Stimulated activated CD8-positive, alpha-beta memory T cell treated with anti-CD3 and anti-CD28 coated beads, Interleukin-15, amount 100 ng/mL, for 48 hours (primary cell): Measurements from ENCODE around the gene CGB7.
"Not testable (repeated sequence)": the region's sequence is repeated elsewhere in the genome, so short reads cannot be mapped to it uniquely, and the experiment has no call there.

Experiments
- DNase-seq, 2 donors: peaks; one replicate each; pipeline ENCODE4 v3.0.0-alpha.2; 2020; ENCODE audit warnings: low read depth in 2 of 2

CGB7 gene

DNA sequence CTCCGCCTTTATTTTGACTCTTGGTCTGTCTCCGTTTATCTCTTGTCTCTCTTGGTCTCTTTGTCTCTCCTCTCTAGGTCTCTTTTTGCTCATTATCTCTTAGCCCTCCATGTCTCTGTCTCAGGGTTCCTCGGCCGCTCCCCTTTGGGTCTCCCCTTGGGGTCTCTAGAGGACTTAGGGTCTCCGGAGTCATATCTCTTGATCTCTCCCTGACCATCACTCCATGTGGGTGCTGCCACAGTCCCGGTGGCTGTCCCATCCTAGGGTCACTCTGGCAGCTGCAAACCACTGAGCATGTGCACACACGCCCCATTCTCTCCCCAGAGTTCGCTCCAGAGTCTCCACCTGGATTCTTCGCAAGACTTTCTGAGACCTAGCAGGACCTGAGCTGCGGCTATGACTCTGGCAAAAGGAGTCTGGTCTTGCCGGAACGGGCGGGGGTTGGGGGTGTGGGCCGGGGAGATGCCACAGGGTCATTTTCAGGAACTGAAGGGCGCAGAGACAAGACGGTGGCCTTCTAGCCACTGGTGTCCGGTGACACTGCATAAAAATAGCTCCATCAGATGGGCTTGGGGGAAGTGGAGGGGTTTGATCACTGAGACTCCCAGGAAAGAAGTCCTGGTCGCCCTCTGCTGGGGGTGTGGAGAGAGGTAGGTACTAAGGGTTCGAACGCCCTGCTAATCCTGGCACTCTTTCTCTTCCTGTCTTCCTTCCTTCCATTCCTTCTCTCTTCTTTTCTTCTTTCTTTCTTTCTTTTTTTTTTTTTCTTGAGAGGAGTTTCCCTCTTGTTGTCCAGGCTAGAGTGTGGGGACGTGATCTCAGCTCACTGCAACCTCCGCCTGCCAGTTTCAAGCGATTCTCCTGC, 16.2 kb upstream of the CGB7 start:
- DNase-seq, result no peak

GRCh38 chr19:49071860-49072547, 14.5 kb upstream of the CGB7 start:
- no peak for DNase-seq

GRCh38 chr19:49070416-49070815, 12.9 kb upstream of the CGB7 start:
- no peak for DNase-seq

DNA sequence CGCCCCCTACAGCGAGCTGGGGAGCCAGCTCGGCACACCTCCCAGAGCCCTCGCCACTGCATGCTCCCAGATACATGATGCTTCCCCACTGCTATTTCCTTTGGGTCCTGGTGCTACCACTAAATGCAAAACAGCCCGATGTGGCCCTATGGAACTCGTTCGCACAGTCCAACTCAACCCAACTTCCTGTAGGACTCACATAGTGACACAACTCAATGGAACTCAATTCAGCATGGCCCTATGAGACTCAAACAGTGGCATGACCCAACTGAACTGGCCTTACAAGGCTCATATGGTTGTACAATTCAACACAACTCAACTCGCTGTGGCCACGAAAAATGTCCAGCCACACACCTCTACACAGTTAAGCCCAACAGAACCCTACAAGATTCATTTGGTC, 11.5 kb upstream of the CGB7 start:
- DNase-seq, result no peak

DNA sequence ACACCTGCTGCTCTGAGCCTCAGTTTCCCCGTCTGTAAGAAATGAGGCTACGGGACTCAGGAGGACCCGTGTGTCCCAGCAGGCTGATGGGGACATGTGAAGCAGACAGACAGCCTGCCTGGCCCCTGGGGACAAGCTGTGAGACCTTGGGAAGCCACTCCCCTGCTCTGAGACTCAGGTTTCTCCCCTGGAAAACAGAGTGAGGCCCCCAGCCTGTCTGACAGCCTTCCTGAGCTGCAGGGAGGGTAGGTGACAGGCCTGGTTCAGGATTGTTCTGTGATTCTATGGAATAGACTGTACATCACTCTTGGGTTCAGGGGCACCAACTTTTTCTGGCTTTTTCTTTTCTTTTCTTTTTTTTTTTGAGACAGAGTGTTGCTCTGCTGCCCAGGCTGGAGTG, 10.0 kb upstream of the CGB7 start:
- DNase-seq, result no peak

GRCh38 chr19:49065905-49066512, 8.5 kb upstream of the CGB7 start:
- DNase-seq, result no peak

DNA sequence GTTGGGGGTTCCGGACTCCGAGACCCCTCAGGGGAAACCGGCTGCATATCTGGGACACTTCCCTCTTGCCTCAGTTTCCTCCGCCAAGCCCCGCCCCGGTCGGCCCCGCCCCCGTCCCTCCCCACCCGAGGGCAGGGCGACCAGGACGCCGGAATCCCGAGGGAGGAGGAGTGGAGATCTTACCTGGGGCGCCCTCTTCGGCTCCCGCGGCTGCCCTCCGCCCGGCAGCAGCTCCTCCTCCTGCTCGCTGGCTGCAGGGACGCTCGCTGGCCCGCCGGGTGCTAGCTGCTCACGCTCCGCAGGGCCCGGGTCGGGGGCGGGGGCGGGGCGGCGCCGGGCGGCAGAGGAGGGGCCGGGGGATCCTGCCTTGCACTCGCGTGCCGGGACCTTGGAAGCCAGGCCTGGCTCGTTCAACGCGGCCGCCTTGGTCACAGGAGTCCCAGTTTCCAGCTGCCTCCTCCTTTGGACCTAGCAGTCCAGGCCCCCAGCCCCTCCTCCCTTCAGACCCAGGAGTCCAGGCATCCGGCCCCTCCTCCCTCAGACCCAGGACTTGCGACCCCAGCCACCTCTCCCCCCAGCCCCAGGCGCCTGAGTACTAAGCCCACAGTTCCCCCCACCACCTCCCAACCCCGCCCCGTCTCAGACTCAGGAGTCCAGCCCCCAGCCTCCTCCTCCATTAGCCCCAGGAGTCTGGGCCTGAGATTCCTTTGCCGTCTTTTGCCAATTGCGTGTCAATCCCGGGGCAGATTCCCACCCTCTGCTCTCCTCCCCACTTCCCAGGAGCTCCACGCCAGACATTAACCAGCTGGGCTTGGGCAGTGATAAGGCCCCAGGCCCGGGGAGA, 7.4 kb upstream of the CGB7 start, which contains the start of gene NTF4:
NTF4 (minus strand) TSS at position 51 of the 844 bp plus-strand sequence. CDS start 2,821 bp downstream, outside the sequence.
- no peak for DNase-seq

GRCh38 chr19:49064029-49064629, 6.6 kb upstream of the CGB7 start:
- no peak for DNase-seq

DNA sequence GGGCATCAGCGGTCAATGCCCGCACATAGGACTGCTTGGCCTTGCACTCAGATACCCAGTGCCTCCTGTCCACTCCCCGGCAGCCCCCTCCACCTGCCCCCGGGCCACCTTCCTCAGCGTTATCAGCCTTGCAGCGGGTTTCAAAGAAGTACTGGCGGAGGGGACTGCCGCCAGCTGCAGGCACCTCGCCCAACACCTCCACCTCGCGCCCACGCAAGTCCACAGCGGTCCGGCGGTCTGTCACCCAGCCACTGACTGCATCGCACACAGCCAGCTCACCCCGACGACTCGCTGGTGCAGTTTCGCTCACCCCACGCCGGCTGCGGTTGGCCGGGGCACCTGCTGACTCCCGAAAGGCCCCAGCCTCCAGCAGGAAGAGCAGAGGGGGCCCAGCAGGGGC, 3.9 kb upstream of the CGB7 start:
- no peak for DNase-seq

DNA sequence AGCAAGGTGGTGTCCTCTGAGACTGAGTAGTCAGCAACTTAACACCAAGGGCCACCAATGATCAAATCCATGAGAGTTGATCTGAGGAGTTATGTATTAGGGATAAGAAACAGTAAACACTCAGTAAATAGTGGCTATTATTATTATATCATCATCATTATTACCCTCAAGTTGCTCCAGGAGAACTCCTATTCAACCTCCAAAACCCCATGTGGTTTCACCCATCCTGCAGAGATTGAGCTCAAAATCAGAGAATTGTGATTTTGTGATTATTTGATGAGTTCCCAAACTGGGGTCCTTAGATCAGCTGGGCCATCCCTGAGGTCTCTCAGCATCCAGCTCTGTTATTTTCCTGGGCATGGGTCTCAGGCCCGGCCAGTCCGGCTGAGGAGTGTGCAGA, 3.5 kb upstream of the CGB7 start:
- no peak for DNase-seq

GRCh38 chr19:49059053-49059452, 1.5 kb upstream of the CGB7 start:
- DNase-seq, result no peak

DNA sequence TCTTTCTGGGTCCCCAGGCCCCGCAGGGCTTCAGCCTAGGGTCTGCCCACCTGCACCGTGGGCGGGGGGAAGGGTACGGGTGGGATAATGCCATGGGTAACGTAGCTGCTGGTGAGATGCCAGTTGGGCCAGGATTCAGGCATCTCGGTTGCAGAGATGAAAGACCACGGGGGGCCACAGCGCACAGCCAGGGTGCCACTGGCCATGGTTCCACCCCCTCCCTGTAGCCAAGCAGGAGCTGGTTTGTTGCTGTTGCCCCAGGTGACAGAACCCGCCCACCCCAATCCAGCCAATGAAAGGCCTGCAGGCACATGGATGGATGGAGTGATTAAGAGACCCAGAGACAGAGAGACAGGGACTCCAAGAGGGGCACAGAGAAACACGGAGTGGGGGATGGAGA, 1.0 kb upstream of the CGB7 start:
- DNase-seq, result no peak

GRCh38 chr19:49056902-49057596, 500 bp downstream of the CGB7 start:
- not testable (repeated sequence) for DNase-seq

- peak; percentile 34 to 48 for DNase-seq
Measured at GRCh38 chr19:49056101-49056901, 1.2 kb downstream of the CGB7 start.

GRCh38 chr19:49050376-49051033, 7.0 kb downstream of the CGB7 start:
- not testable (repeated sequence) for DNase-seq

DNA sequence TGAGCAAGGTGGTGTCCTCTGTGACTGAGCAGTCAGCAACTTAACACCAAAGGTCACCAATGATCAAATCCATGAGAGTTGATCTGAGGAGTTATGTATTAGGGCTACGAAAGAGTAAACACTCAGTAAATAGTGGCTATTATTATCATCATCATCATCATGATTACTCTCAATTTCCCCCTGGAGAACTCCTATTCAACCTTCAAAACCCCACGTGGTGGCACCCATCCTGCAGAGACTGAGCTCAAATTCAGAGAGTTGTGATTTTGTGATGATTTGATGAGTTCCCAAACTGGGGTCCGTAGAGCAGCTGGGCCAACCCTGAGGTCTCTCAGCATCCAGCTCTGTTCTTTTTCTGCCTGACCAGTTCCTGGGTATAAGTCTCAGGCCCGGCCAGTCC, 7.7 kb downstream of the CGB7 start:
- not testable (repeated sequence) for DNase-seq

GRCh38 chr19:49049011-49049410, 8.5 kb downstream of the CGB7 start, which contains the start of gene CGB8:
Gene CGB8, minus strand, starts transcription at chr19:49049111. Its CDS starts 372 bp downstream, at chr19:49048739.
- DNase-seq, result not testable (repeated sequence)

DNA sequence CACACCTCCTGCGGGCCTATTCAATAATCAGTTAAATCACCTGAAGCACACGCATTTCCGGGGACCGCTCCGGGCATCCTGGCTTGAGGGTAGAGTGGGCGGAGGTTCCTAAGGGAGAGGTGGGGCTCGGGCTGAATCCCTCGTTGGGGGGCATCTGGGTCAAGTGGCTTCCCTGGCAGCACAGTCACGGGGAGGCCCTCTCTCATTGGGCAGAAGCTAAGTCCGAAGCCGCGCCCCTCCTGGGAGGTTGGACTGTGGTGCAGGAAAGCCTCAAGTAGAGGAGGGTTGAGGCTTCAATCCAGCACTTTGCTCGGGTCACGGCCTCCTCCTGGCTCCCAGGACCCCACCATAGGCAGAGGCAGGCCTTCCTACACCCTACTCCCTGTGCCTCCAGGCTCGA, 14.0 kb downstream of the CGB7 start, which contains the start of gene CGB5:
CGB5 (plus strand) TSS at position 301 of the 400 bp plus-strand sequence. CDS start 362 bp downstream, outside the sequence.
- DNase-seq, result not testable (repeated sequence)

- not testable (repeated sequence) for DNase-seq
Measured at GRCh38 chr19:49042666-49043065, 14.9 kb downstream of the CGB7 start.
